ENCODE results near the gene PIGM. TPM values are rescaled to one million over a fixed set of nuclear protein-coding genes. Genes with fewer than 3 reads are reported as not detected.

PIGM gene
- total and polyA plus RNA-seq, 7 experiments from 2014 or later, result 4.0 to 11.4 (median 5.0) TPM

GRCh38 chr1:160045653-160046052, 13.9 kb upstream of the PIGM start:
- DNase-seq (no peak), ATAC-seq (no peak)
- CTCF ChIA-PET, result interaction anchor here (0.6 to 4.6 kb wide), 15 partner anchors 12 to 320 kb away, joined by 3 to 71 read pairs (median 4); partner anchors contain the start of genes IGSF8, KCNJ10, KCNJ9 and PIGM
- Histone ChIP-seq H3K4me3 (ENCODE audit: low read length) (no peak overlapping the region), H3K4me1 (ENCODE audit: control insufficient read depth in 2 of 2, insufficient read depth in 2 of 2, low read length in 2 of 2) (peaks cover 0 to 8% of the 10 kb centered on the region in 2 donors), H3K9me3 (ENCODE audit: control insufficient read depth in 2 of 3, low read length in 3 of 3) (no peaks in the 10 kb centered on the region), H3K27ac (ENCODE audit: low read depth, low read length) (no peak overlapping the region), H3K27me3 (ENCODE audit: control insufficient read depth in 2 of 2, insufficient read depth in 2 of 2, low read length in 2 of 2) (no peaks in the 10 kb centered on the region), H3K36me3 (ENCODE audit: control insufficient read depth in 2 of 3, insufficient read depth in 3 of 3, low read length in 3 of 3) (no peaks in the 10 kb centered on the region)
- Mint-ChIP-seq H3K36me3 (no peaks in the 10 kb centered on the region), H3K9me3 (no peaks in the 10 kb centered on the region), H3K27ac (peak overlapping the region in 1 of 9 donors; percentile 3), H3K4me1 (peaks cover 7 to 16% (median 12%) of the 10 kb centered on the region in 7 donors), H3K27me3 (peaks cover 0 to 28% (median 15%) of the 10 kb centered on the region in 5 donors), H3K4me3 (no peak overlapping the region)
- intact Hi-C loops (cut with micrococcal nuclease), result loop anchor here in 1 of 2 donors (1.0 kb wide), 5 partner anchors 14 to 331 kb away; partner anchors contain the start of gene PIGM
- POLR2A ChIA-PET, result interaction anchor here (1.8 kb wide), 1 partner anchor 13 kb away, joined by 5 read pairs; the partner anchor contains the start of gene PIGM

DNA sequence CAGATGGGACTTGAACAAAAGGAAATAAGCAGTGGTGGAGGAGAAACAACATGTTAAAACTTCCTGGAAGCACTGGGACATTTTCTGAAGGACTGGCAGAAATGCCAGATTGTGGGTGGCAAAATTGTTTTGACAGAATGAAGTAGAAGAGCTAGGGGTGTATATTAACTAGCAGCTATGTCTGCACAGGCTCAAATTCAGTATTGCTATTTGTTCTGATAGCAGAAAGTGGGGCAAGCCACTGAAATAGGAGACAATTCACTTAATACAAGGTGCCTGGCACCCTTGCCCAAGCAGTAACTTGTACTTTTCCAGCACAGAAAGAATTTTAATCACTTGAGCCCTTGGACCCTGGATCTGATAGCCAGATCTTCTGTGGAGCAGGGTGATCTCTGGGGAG, 11.8 kb upstream of the PIGM start:
- peaks cover 0 to 3% (median 0%) of the 10 kb centered on the region in 5 donors for H3K36me3 Mint-ChIP-seq
- no peak overlapping the region for H3K4me3 ChIP-seq (ENCODE audit: low read length)
- H3K4me1 ChIP-seq (ENCODE audit: control insufficient read depth in 2 of 2, insufficient read depth in 2 of 2, low read length in 2 of 2), result peaks cover 0 to 8% of the 10 kb centered on the region in 2 donors
- H3K27ac ChIP-seq (ENCODE audit: low read depth, low read length), result no peak overlapping the region
- H3K9me3 Mint-ChIP-seq, result no peaks in the 10 kb centered on the region
- no peak for DNase-seq
- CTCF ChIA-PET, result interaction anchor here (1.1 kb wide), 1 partner anchor 43 kb away, joined by 3 read pairs; no protein-coding TSS in a partner anchor
- peaks cover 0 to 22% (median 12%) of the 10 kb centered on the region in 5 donors for H3K27me3 Mint-ChIP-seq
- H3K4me1 Mint-ChIP-seq, result peaks cover 7 to 16% (median 12%) of the 10 kb centered on the region in 7 donors
- no peaks in the 10 kb centered on the region for H3K27me3 ChIP-seq (ENCODE audit: control insufficient read depth in 2 of 2, insufficient read depth in 2 of 2, low read length in 2 of 2)
- POLR2A ChIA-PET, result interaction anchor here (0.5 kb wide), 1 partner anchor 43 kb away, joined by 3 read pairs; no protein-coding TSS in a partner anchor
- intact Hi-C loops (cut with micrococcal nuclease), result no loop called here
- no peak overlapping the region for H3K4me3 Mint-ChIP-seq
- H3K36me3 ChIP-seq (ENCODE audit: control insufficient read depth in 2 of 3, insufficient read depth in 3 of 3, low read length in 3 of 3), result no peaks in the 10 kb centered on the region
- no peak overlapping the region for H3K27ac Mint-ChIP-seq
- no peaks in the 10 kb centered on the region for H3K9me3 ChIP-seq (ENCODE audit: control insufficient read depth in 2 of 3, low read length in 3 of 3)
- no peak for ATAC-seq

DNA sequence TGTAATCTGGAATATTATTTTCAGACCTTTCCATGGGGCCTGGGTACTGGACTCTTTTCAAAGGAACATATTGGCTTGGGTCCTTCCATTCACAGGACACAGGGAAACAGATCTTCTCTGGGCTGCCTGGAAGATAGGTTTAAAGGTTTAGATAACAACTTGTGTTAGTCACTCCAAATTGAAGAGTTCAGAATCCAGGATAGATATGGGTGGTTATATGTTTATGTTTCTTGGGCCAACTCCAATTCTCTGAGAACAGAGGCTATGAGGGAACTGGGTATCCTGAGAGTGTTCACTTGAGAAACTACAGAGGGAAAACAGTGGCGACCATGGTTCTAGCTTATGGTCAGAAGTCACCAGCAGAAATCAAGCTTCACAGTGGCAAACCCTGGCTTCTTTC, 8.7 kb upstream of the PIGM start:
- no peaks in the 10 kb centered on the region for H3K27me3 ChIP-seq (ENCODE audit: control insufficient read depth in 2 of 2, insufficient read depth in 2 of 2, low read length in 2 of 2)
- no peaks in the 10 kb centered on the region for H3K9me3 ChIP-seq (ENCODE audit: control insufficient read depth in 2 of 3, low read length in 3 of 3)
- ATAC-seq (no peak), DNase-seq (no peak)
- H3K27ac ChIP-seq (ENCODE audit: low read depth, low read length), result no peak overlapping the region
- H3K36me3 ChIP-seq (ENCODE audit: control insufficient read depth in 2 of 3, insufficient read depth in 3 of 3, low read length in 3 of 3), result no peaks in the 10 kb centered on the region
- H3K4me3 ChIP-seq (ENCODE audit: low read length), result no peak overlapping the region
- Mint-ChIP-seq H3K27me3 (peaks cover 0 to 16% (median 7%) of the 10 kb centered on the region in 5 donors), H3K36me3 (peaks cover 0 to 4% (median 0%) of the 10 kb centered on the region in 5 donors), H3K27ac (no peak overlapping the region), H3K4me1 (no peaks in the 10 kb centered on the region), H3K9me3 (no peaks in the 10 kb centered on the region), H3K4me3 (no peak overlapping the region)
- H3K4me1 ChIP-seq (ENCODE audit: control insufficient read depth in 2 of 2, insufficient read depth in 2 of 2, low read length in 2 of 2), result no peaks in the 10 kb centered on the region
- ChIA-PET POLR2A (no interaction called here), CTCF (no interaction called here)
- intact Hi-C loops (cut with micrococcal nuclease), result no loop called here

DNA sequence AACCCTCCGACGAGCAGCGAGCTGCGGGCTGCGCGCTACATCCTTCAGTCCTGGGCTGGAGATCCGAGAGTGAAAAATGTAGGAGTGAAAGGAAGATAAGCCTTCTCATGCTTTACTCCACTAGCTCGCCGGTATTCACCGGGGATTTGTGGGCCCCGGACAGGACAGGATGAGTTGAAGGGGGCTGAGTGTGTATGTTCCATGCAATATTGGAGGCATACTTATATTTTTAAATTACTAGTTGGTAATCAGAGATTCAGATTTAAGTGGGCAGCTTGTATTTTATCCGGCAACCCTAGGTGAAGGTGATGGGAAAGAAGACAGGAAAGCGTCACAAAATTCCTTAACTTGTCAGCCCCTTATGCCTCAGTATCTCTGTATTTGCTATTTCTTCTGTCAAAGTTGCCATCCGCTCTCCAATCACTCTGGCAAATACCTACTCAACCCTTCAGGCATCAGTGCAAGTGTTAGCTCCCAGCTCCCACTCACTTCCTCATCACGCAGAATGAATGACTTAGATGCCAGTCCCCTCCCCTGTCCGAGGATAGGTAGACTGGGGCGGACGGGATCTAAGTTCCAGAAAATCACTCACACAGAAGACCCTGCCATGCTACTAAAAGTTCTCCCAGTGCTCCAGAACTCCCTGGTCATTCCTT, 503 bp upstream of the PIGM start:
- Mint-ChIP-seq H3K27ac (peak overlapping the region; percentile 69 to 96 (median 89)), H3K27me3 (peaks cover 0 to 18% (median 0%) of the 10 kb centered on the region in 5 donors), H3K4me1 (peaks cover 30 to 53% (median 42%) of the 10 kb centered on the region in 7 donors), H3K36me3 (peaks cover 0 to 4% (median under 1%) of the 10 kb centered on the region in 5 donors), H3K4me3 (peak overlapping the region; percentile 90 to 100 (median 98)), H3K9me3 (no peaks in the 10 kb centered on the region)
- H3K9me3 ChIP-seq (ENCODE audit: control insufficient read depth in 2 of 3, low read length in 3 of 3), result no peaks in the 10 kb centered on the region
- ChIA-PET CTCF (interaction anchor here (0.7 to 2.8 kb wide), 7 partner anchors 13 to 96 kb away, joined by 3 to 8 read pairs (median 4); no protein-coding TSS in a partner anchor), POLR2A (interaction anchor here (0.6 to 1.9 kb wide), 6 partner anchors 14 to 252 kb away, joined by 3 to 6 read pairs (median 5); partner anchors contain the start of genes DUSP23 and IGSF8)
- no peaks in the 10 kb centered on the region for H3K27me3 ChIP-seq (ENCODE audit: control insufficient read depth in 2 of 2, insufficient read depth in 2 of 2, low read length in 2 of 2)
- peaks cover 12 to 14% of the 10 kb centered on the region in 2 donors for H3K4me1 ChIP-seq (ENCODE audit: control insufficient read depth in 2 of 2, insufficient read depth in 2 of 2, low read length in 2 of 2)
- no peak for ATAC-seq
- intact Hi-C loops (cut with micrococcal nuclease), result loop anchor here in 1 of 2 donors (1.0 to 5.0 kb wide), 3 partner anchors 50 to 310 kb away; partner anchors contain the start of genes COPA, KCNJ9, NCSTN and TAGLN2
- H3K36me3 ChIP-seq (ENCODE audit: control insufficient read depth in 2 of 3, insufficient read depth in 3 of 3, low read length in 3 of 3), result no peaks in the 10 kb centered on the region
- H3K4me3 ChIP-seq (ENCODE audit: low read length), result peak overlapping the region; percentile 68
- H3K27ac ChIP-seq (ENCODE audit: low read depth, low read length), result peak overlapping the region; percentile 69
- peak in 1 of 9 donors; percentile 1 for DNase-seq

- Histone ChIP-seq H3K9me3 (ENCODE audit: control insufficient read depth in 2 of 3, low read length in 3 of 3) (no peaks in the 10 kb centered on the region), H3K36me3 (ENCODE audit: control insufficient read depth in 2 of 3, insufficient read depth in 3 of 3, low read length in 3 of 3) (no peaks in the 10 kb centered on the region), H3K27me3 (ENCODE audit: control insufficient read depth in 2 of 2, insufficient read depth in 2 of 2, low read length in 2 of 2) (no peaks in the 10 kb centered on the region), H3K27ac (ENCODE audit: low read depth, low read length) (peak overlapping the region; percentile 69), H3K4me3 (ENCODE audit: low read length) (peak overlapping the region; percentile 68), H3K4me1 (ENCODE audit: control insufficient read depth in 2 of 2, insufficient read depth in 2 of 2, low read length in 2 of 2) (peaks cover 12 to 14% of the 10 kb centered on the region in 2 donors)
- ChIA-PET CTCF (interaction anchor here (0.5 to 2.8 kb wide), 6 partner anchors 16 to 136 kb away, joined by 3 to 10 read pairs (median 5); no protein-coding TSS in a partner anchor), POLR2A (interaction anchor here (0.8 to 1.3 kb wide), 7 partner anchors 8 to 115 kb away, joined by 3 to 5 read pairs (median 4); partner anchors contain the start of gene KCNJ10)
- DNase-seq (peak in 6 of 9 donors; percentile 3 to 26 (median 14)), ATAC-seq (no peak)
- intact Hi-C loops (cut with micrococcal nuclease), result loop anchor here (1.0 to 5.0 kb wide), 11 partner anchors 15 to 312 kb away; partner anchors contain the start of genes COPA (in 2 of the 2), DUSP23 (in 2 of the 2), NCSTN (in 2 of the 2) and DCAF8 (in 1 of the 2)
- Mint-ChIP-seq H3K4me3 (peak overlapping the region; percentile 90 to 100 (median 98)), H3K36me3 (peaks cover 0 to 7% (median 5%) of the 10 kb centered on the region in 5 donors), H3K9me3 (no peaks in the 10 kb centered on the region), H3K27me3 (peaks cover 0 to 18% (median 0%) of the 10 kb centered on the region in 5 donors), H3K27ac (peak overlapping the region; percentile 69 to 96 (median 89)), H3K4me1 (peaks cover 30 to 56% (median 45%) of the 10 kb centered on the region in 7 donors)
These were observed 979 bp downstream of the PIGM start for GRCh38 chr1:160030657-160031364.

- no peaks in the 10 kb centered on the region for H3K9me3 ChIP-seq (ENCODE audit: control insufficient read depth in 2 of 3, low read length in 3 of 3)
- ChIA-PET CTCF (no interaction called here), POLR2A (no interaction called here)
- no peaks in the 10 kb centered on the region for H3K9me3 Mint-ChIP-seq
- H3K4me3 ChIP-seq (ENCODE audit: low read length), result no peak overlapping the region
- peaks cover 12 to 14% of the 10 kb centered on the region in 2 donors for H3K4me1 ChIP-seq (ENCODE audit: control insufficient read depth in 2 of 2, insufficient read depth in 2 of 2, low read length in 2 of 2)
- H3K27me3 ChIP-seq (ENCODE audit: control insufficient read depth in 2 of 2, insufficient read depth in 2 of 2, low read length in 2 of 2), result no peaks in the 10 kb centered on the region
- H3K36me3 ChIP-seq (ENCODE audit: control insufficient read depth in 2 of 3, insufficient read depth in 3 of 3, low read length in 3 of 3), result no peaks in the 10 kb centered on the region
- peaks cover 29 to 56% (median 45%) of the 10 kb centered on the region in 7 donors for H3K4me1 Mint-ChIP-seq
- intact Hi-C loops (cut with micrococcal nuclease), result no loop called here
- H3K36me3 Mint-ChIP-seq, result peaks cover 0 to 14% (median 5%) of the 10 kb centered on the region in 5 donors
- peak overlapping the region in 2 of 9 donors; percentile 7 to 61 for H3K27ac Mint-ChIP-seq
- no peak overlapping the region for H3K27ac ChIP-seq (ENCODE audit: low read depth, low read length)
- DNase-seq, result no peak
- H3K4me3 Mint-ChIP-seq, result no peak overlapping the region
- peaks cover 0 to 5% (median 0%) of the 10 kb centered on the region in 5 donors for H3K27me3 Mint-ChIP-seq
- ATAC-seq, result no peak
These were observed 3.4 kb downstream of the PIGM start for GRCh38 chr1:160028426-160028825.
